Astrocyte (in vitro differentiated cells and primary cell): ENCODE data around the gene LIN9.

ENCODE experiments used
- CTCF ChIP-seq: IDR thresholded peaks from 2 replicates; pipeline ENCODE4 v1.5.1; 2011; ENCODE audit warnings: low read depth, mild to moderate bottlenecking, inconsistent platforms, low read length, moderate library complexity; ENCODE audit not compliant: insufficient read depth
- EZH2 ChIP-seq: IDR thresholded peaks from 2 replicates; pipeline ENCODE4 v1.6.1; 2012; ENCODE audit warnings: mild to moderate bottlenecking, low read length, inconsistent platforms; ENCODE audit not compliant: insufficient read depth

- TF ChIP-seq CTCF (no peak), EZH2 (no peak)
Measured at GRCh38 chr1:226277897-226278296, 31.1 kb downstream of the LIN9 start.
